ENCODE measurements around the gene BCAS3. TPM values are rescaled to one million over a fixed set of nuclear protein-coding genes. Genes with fewer than 3 reads are reported as not detected.

The BCAS3 gene
- total RNA-seq, 1 donor, result 23.7 TPM

DNA sequence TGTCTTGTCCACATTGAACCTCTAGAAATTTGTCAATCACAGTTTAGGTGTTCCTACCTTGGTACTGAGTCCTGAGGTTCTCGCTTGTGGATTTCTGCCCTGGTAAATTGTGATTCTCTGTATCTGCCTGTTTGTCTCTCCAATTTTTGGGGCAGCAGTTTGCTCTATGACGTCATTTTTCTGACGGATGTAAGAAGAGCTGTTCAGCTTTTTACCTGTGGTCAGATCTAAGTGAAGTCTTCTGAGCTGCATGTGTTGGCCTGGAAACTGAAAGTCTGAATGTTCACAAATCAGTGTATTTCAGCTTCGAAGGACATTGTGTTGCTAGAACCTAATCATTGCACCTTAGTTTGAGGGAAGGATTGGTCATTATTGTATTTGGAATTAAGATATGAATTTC lies 63.4 kb downstream of the BCAS3 start:
- no peak for TF ChIP-seq CTCF (IDR thresholded peaks at IDR 0.05; ENCODE audit: insufficient read depth, low read depth, low read length)
- no peak overlapping the region for H3K4me3 ChIP-seq (ENCODE audit: low read depth, low read length)
- no peak for DNase-seq (ENCODE audit: low read depth)

GRCh38 chr17:60743282-60743681 lies 65.6 kb downstream of the BCAS3 start:
- no peak for DNase-seq (ENCODE audit: low read depth)
- no peak overlapping the region for H3K4me3 ChIP-seq (ENCODE audit: low read depth, low read length)
- TF ChIP-seq CTCF (IDR thresholded peaks at IDR 0.05; ENCODE audit: insufficient read depth, low read depth, low read length), result no peak

DNA sequence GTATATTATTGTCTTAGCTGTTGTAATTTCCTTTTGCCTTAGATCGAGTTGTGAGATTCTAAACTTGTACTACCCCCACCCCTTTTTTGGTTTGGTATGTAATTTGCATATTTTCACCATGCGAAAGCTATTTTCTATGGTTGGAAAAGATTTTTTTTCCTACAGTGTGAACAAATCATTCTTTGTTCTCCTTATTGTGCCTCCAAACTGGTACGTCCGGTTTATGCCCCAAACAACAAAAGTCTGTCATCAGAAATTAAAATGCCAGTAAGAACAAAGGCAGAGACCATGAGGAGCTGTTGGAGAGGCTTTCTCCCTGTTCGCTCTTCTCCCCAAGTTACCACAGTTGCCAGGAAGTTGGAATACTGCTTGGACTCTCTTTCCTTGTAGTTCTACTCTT lies 66.1 kb downstream of the BCAS3 start:
- no peak for TF ChIP-seq CTCF (IDR thresholded peaks at IDR 0.05; ENCODE audit: insufficient read depth, low read depth, low read length)
- no peak overlapping the region for H3K4me3 ChIP-seq (ENCODE audit: low read depth, low read length)
- no peak for DNase-seq (ENCODE audit: low read depth)

DNA sequence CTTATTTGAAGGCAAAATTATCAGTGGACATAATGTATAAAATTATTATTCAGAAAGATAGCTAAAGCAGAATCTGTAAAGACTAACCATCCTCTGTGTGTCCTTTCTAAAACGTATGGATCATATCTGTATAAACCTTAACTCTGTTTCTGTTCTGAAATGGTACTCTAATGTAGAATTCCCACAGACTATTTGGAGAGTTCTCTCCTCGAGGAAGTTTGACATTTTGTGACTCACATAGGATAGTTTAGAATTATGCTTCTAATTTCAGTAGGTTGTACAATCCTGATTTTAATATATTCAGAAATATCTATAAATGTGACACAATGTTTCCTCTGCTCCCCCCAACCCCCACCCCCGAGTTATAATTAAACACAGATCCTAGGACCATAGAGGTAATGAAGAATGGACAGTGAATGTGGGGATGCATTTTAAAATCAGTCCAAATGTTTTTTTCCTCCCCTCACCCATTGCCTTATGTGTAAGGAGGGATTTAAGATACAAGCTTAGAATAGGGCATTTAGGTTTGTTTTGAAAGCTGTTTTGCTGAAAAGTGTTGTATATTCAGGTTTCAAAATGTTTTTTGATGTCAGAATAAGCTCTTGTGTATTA lies 66.8 kb downstream of the BCAS3 start:
- DNase-seq (ENCODE audit: low read depth), result no peak
- TF ChIP-seq CTCF (IDR thresholded peaks at IDR 0.05; ENCODE audit: insufficient read depth, low read depth, low read length), result no peak
- H3K4me3 ChIP-seq (ENCODE audit: low read depth, low read length), result no peak overlapping the region

DNA sequence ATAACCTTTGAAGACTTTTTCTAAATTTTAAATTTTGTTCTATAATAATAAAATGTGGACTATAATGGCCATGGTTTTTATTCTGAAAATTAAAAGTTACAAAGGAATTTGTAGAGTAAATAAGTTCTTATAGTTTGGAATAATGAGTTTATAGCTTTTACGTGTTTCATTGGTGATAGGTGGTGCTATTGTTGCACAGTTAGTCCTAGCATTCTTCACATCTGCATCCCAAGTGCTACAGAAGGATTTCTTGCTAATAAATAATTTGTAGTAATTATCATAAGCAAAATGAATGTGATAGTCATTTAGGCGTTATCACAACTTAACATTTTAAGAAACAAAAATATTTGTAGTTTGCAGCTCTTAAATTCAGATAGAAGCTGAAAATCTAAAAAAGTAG lies 67.9 kb downstream of the BCAS3 start:
- no peak for DNase-seq (ENCODE audit: low read depth)
- TF ChIP-seq CTCF (IDR thresholded peaks at IDR 0.05; ENCODE audit: insufficient read depth, low read depth, low read length), result no peak
- no peak overlapping the region for H3K4me3 ChIP-seq (ENCODE audit: low read depth, low read length)

DNA sequence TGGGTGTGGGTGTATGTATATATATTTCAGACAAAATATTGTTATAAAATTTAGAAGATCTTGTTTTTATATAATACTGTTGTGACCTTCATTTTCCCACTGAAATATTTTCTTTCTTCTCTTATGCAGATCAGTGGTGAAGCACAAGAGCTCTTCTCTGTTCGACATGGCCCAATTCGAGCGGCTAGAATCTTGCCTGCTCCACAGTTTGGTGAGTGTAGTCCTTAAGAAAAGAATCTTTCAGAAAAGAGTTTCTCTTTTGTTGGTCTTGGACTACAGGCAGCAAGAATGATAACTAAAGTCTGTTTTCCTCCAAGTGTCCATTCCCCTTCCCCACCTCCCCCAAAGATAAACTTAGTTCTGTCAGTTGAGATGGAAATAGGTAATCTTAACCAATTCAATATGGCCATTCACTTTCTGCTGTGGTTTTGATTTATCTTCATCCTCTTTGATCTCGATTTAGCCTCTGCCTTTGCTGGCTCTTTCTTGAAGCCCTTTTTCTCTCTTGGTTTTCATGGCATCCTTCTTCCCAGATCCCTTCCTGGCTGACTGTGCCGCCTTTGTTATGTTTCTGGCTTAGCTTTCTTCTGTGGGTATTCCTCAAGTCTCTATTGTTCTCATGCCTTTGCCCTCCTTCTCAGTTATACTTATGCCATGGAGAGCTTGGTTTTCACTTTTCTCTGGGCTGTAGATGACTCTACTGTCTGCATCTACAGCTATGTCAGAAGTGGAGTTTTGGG lies 69.6 kb downstream of the BCAS3 start:
- no peak for TF ChIP-seq CTCF (IDR thresholded peaks at IDR 0.05; ENCODE audit: insufficient read depth, low read depth, low read length)
- DNase-seq (ENCODE audit: low read depth), result no peak
- H3K4me3 ChIP-seq (ENCODE audit: low read depth, low read length), result no peak overlapping the region
